ENCODE results near the gene AMACR. TPM values are rescaled to one million over a fixed set of nuclear protein-coding genes. Genes with fewer than 3 reads are reported as not detected.
"Not testable (repeated sequence)": the region's sequence is repeated elsewhere in the genome, so short reads cannot be mapped to it uniquely, and the experiment has no call there.

Gene AMACR
- total RNA-seq, 4 donors from 2014 or later, result 13.7 to 24.9 (median 15.4) TPM

GRCh38 chr5:33958176-33958575, 49.7 kb downstream of the AMACR start:
- no peak overlapping the region for H3K4me3 ChIP-seq (ENCODE audit: low read depth, poor library complexity, severe bottlenecking)
- TF ChIP-seq CTCF (IDR thresholded peaks at IDR 0.05) (no peak), POLR2A (IDR thresholded peaks at IDR 0.05) (no peak)
- no peak for DNase-seq (ENCODE audit: low spot score in 2 of 2)
- 63 to 66% methylated on average over 2 of the region's 2 CpGs for WGBS, 2 donors
- intact Hi-C loops (cut with DNase I; ENCODE audit: low total_unique reads), result no loop called here

GRCh38 chr5:33957577-33958150, 50.2 kb downstream of the AMACR start:
- DNase-seq (ENCODE audit: low spot score in 2 of 2), result no peak
- 74 to 75% methylated on average over 2 of the region's 2 CpGs for WGBS, 2 donors
- intact Hi-C loops (cut with DNase I; ENCODE audit: low total_unique reads), result no loop called here

GRCh38 chr5:33952175-33952574, 55.7 kb downstream of the AMACR start:
- 76 to 78% methylated on average over 5 of the region's 5 CpGs for WGBS, 2 donors
- DNase-seq (ENCODE audit: low spot score in 2 of 2); intact Hi-C loops (cut with DNase I; ENCODE audit: low total_unique reads); H3K4me3 ChIP-seq (ENCODE audit: low read depth, poor library complexity, severe bottlenecking): not testable (repeated sequence)

More at GRCh38 chr5:33957577-33958150, 50.2 kb downstream of the AMACR start:
- TF ChIP-seq CTCF (IDR thresholded peaks at IDR 0.05) (no peak), POLR2A (IDR thresholded peaks at IDR 0.05) (no peak)
- H3K4me3 ChIP-seq (ENCODE audit: low read depth, poor library complexity, severe bottlenecking), result no peak overlapping the region

GRCh38 chr5:33944543-33945132, 63.2 kb downstream of the AMACR start:
- 78 to 88% methylated on average over 12 of the region's 12 CpGs for WGBS, 2 donors
- H3K4me3 ChIP-seq (ENCODE audit: low read depth, poor library complexity, severe bottlenecking), result no peak overlapping the region
- TF ChIP-seq CTCF (IDR thresholded peaks at IDR 0.05) (no peak), POLR2A (IDR thresholded peaks at IDR 0.05) (no peak)
- no peak for DNase-seq (ENCODE audit: low spot score in 2 of 2)
- intact Hi-C loops (cut with DNase I; ENCODE audit: low total_unique reads), result no loop called here

- no peak for DNase-seq (ENCODE audit: low spot score in 2 of 2)
- H3K4me3 ChIP-seq (ENCODE audit: low read depth, poor library complexity, severe bottlenecking), result no peak overlapping the region
- intact Hi-C loops (cut with DNase I; ENCODE audit: low total_unique reads), result no loop called here
- TF ChIP-seq CTCF (IDR thresholded peaks at IDR 0.05), result no peak
- no peak for TF ChIP-seq POLR2A (IDR thresholded peaks at IDR 0.05)
- 83% methylated on average over 5 of the region's 5 CpGs for WGBS, 2 donors
Observed at GRCh38 chr5:33941090-33941489, 66.8 kb downstream of the AMACR start.

- intact Hi-C loops (cut with DNase I; ENCODE audit: low total_unique reads), result loop anchor here (10.0 kb wide), 1 partner anchor 505 kb away; no protein-coding TSS in a partner anchor
- H3K4me3 ChIP-seq (ENCODE audit: low read depth, poor library complexity, severe bottlenecking), result no peak overlapping the region
- TF ChIP-seq CTCF (IDR thresholded peaks at IDR 0.05) (no peak), POLR2A (IDR thresholded peaks at IDR 0.05) (no peak)
- 75 to 83% methylated on average over 8 of the region's 8 CpGs for WGBS, 2 donors
- DNase-seq (ENCODE audit: low spot score in 2 of 2), result no peak
Observed at GRCh38 chr5:33939556-33940262, 68.1 kb downstream of the AMACR start.
